CD4-positive, CD25-positive, alpha-beta regulatory T cell (primary cell): ENCODE measurements around the gene ENTPD1. TPM values are rescaled to one million over a fixed set of nuclear protein-coding genes. Genes with fewer than 3 reads are reported as not detected.
"Not testable (repeated sequence)": the region's sequence is repeated elsewhere in the genome, so short reads cannot be mapped to it uniquely, and the experiment has no call there.

ENCODE experiments used
- ATAC-seq, 2 donors: fragments of 150-1000 bp; cut with Tn5 transposase; one replicate each; pipeline ENCODE4 v1.10.0; 2021; ENCODE audit warnings: low read depth in 2 of 2, moderate number of reproducible peaks in 2 of 2, moderate library complexity in 1 of 2
- DNase-seq, 3 donors: peaks; one replicate each; pipeline versions ENCODE4 v3.0.0 to v3.0.0-alpha.2; 2012 to 2022; ENCODE audit warnings: mixed read lengths in 1 of 3
- H3K27ac ChIP-seq: one replicate; pipeline ENCODE4 v1.7.0; 2013; ENCODE audit warnings: mild to moderate bottlenecking, low read length; ENCODE audit not compliant: insufficient read depth, poor library complexity, severe bottlenecking
- H3K27me3 ChIP-seq: one replicate; pipeline ENCODE4 v1.7.0; 2013; ENCODE audit warnings: low read length; ENCODE audit not compliant: control insufficient read depth, insufficient read depth
- H3K36me3 ChIP-seq: one replicate; pipeline ENCODE4 v1.7.0; 2013; ENCODE audit warnings: mild to moderate bottlenecking, low read length, moderate library complexity; ENCODE audit not compliant: control insufficient read depth, insufficient read depth
- H3K4me1 ChIP-seq: 2 replicates; pipeline ENCODE4 v1.7.0; 2013; ENCODE audit warnings: mild to moderate bottlenecking, low read length; ENCODE audit not compliant: insufficient read depth, control insufficient read depth, poor library complexity, severe bottlenecking
- H3K4me3 ChIP-seq: one replicate; pipeline ENCODE4 v1.7.0; 2013; ENCODE audit warnings: low read depth, mild to moderate bottlenecking, low read length, moderate library complexity
- H3K9me3 ChIP-seq, 2 experiments: 1 replicate in 1 of 2; 2 replicates in 1 of 2; pipeline ENCODE4 v1.7.0; 2013; ENCODE audit warnings: low read length in 2 of 2, mild to moderate bottlenecking in 1 of 2, moderate library complexity in 1 of 2; ENCODE audit not compliant: control insufficient read depth in 2 of 2
- H3K27ac Mint-ChIP-seq, 3 donors: one replicate each; pipeline ENCODE4 v1.8.0; 2020 to 2022; ENCODE audit warnings: mild to moderate bottlenecking in 3 of 3, mixed read lengths in 3 of 3, moderate library complexity in 2 of 3
- H3K27me3 Mint-ChIP-seq: one replicate; pipeline ENCODE4 v1.8.0; 2022; ENCODE audit warnings: mild to moderate bottlenecking, mixed read lengths
- H3K36me3 Mint-ChIP-seq: one replicate; pipeline ENCODE4 v1.8.0; 2020; ENCODE audit warnings: mixed read lengths
- H3K4me1 Mint-ChIP-seq, 4 donors: one replicate each; pipeline ENCODE4 v1.8.0; 2020 to 2022; ENCODE audit warnings: mixed read lengths in 4 of 4, mild to moderate bottlenecking in 1 of 4
- H3K4me3 Mint-ChIP-seq, 4 donors: one replicate each; pipeline ENCODE4 v1.8.0; 2020 to 2022; ENCODE audit warnings: mild to moderate bottlenecking in 4 of 4, mixed read lengths in 4 of 4, moderate library complexity in 3 of 4
- H3K9me3 Mint-ChIP-seq, 7 donors: one replicate each; pipeline ENCODE4 v1.8.0; 2020 to 2022; ENCODE audit warnings: mixed read lengths in 7 of 7, mild to moderate bottlenecking in 3 of 7, moderate library complexity in 2 of 7
- polyA plus RNA-seq, 4 donors: library from polyadenylated mRNA; unstranded; fragments of 300-500 nt; fragmentation: Illumina TruSeq; gene quantifications; one replicate each; pipeline ENCODE4 v1.2.3, GENCODE V29; 2021
- total RNA-seq: library from RNA; stranded (reverse); gene quantifications from one replicate; pipeline ENCODE4 v1.2.3, GENCODE V29; 2022

ENTPD1 gene, protein sequence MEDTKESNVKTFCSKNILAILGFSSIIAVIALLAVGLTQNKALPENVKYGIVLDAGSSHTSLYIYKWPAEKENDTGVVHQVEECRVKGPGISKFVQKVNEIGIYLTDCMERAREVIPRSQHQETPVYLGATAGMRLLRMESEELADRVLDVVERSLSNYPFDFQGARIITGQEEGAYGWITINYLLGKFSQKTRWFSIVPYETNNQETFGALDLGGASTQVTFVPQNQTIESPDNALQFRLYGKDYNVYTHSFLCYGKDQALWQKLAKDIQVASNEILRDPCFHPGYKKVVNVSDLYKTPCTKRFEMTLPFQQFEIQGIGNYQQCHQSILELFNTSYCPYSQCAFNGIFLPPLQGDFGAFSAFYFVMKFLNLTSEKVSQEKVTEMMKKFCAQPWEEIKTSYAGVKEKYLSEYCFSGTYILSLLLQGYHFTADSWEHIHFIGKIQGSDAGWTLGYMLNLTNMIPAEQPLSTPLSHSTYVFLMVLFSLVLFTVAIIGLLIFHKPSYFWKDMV
- total RNA-seq (49.4 TPM), polyA plus RNA-seq (10 to 100 TPM in 3 of 4 donors, 1 to 10 TPM in 1; 3.5 to 38.3 (median 17.9) TPM)

DNA sequence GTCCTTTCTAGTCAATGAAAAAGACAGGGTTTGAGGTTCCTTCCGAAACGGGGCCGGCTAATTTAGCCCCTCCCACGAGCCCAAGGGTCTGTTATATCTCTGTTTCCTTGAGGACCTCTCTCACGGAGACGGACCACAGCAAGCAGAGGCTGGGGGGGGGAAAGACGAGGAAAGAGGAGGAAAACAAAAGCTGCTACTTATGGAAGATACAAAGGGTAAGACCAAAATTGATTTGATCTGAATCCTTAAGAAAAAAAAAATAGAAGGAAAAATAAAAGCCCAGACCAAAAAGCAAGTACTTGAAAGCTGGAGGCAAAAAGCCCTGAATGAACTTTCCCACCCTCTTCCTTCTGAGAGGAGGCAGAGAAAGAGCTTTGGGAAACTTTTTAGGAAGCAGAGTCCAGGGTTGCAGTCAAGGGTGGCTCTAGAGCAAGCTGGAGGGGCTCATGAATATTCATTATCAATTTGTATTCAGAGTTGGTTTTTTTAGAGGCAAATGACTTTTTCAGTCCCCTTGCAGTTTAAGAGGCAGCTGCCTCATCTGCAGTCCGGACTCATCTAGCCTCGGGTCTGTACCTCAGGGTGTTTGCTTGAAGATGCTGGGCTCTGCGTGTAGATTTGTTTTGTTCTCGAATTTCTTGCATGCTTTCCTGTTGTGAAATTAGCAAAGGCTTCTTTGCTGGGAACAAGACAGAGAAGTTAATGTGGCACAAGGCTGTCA is at the start of gene ENTPD1:
Gene ENTPD1 (plus strand): TSS at position 123 of the 721 bp plus-strand sequence. CDS start 77 bp downstream, at position 200.
- H3K4me3 Mint-ChIP-seq = peak within 1 kb of the TSS; percentile 79 to 97 (median 90)

DNA sequence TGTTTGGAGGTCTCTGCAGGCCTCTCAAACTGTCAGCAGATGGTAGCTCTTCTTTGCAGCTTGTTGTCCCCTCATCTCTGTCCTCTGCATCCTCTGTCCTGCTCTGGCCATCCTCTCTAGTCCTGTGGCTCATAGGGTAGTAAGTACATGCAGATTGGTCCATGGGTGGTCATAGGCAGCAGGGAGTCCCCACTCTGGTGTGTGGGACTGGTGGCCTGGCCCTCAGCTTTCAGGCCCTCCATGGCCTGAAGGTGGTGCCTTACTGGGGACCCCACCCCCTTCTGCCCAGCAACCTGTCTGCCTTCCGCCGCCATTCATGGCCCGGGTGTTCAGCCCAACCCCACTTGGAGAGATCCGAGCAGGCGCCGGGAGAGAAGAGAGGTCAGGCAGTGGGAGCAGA is 49.4 kb upstream of the ENTPD1 start:
- no peak overlapping the region for H3K27ac ChIP-seq
- ATAC-seq = no peak
- DNase-seq = no peak
- H3K4me1 ChIP-seq = no peaks in the 10 kb centered on the region
- H3K36me3 ChIP-seq = no peaks in the 10 kb centered on the region
- Mint-ChIP-seq H3K27me3 (peaks cover 4% of the 10 kb centered on the region), H3K27ac (no peak overlapping the region), H3K9me3 (peaks cover 0 to 1% (median 0%) of the 10 kb centered on the region in 7 donors), H3K4me1 (no peaks in the 10 kb centered on the region), H3K36me3 (no peaks in the 10 kb centered on the region), H3K4me3 (no peak overlapping the region)
- H3K27me3 ChIP-seq = no peaks in the 10 kb centered on the region
- H3K4me3 ChIP-seq = no peak overlapping the region
- H3K9me3 ChIP-seq = no peaks in the 10 kb centered on the region

More for the DNA sequence above, at the start of gene ENTPD1:
- H3K27ac Mint-ChIP-seq = peak within 1 kb of the TSS; percentile 70 to 94 (median 83)
- H3K4me1 Mint-ChIP-seq = peaks cover 4 to 42% (median 22%) of the 10 kb centered on the region in 4 donors
- peaks cover 30% of the 10 kb centered on the region for H3K4me1 ChIP-seq
- peaks cover 5% of the 10 kb centered on the region for H3K27me3 Mint-ChIP-seq
- peak in 1 of 2 donors; percentile 9 for ATAC-seq
- peaks cover 0 to 2% (median 0%) of the 10 kb centered on the region in 7 donors for H3K9me3 Mint-ChIP-seq
- H3K36me3 Mint-ChIP-seq = no peaks in the 10 kb centered on the region
- no peaks in the 10 kb centered on the region for H3K36me3 ChIP-seq
- peak in 1 of 3 donors; percentile 54 for DNase-seq
- H3K27me3 ChIP-seq = no peaks in the 10 kb centered on the region
- peak within 1 kb of the TSS; percentile 88 for H3K4me3 ChIP-seq
- peak within 1 kb of the TSS; percentile 72 for H3K27ac ChIP-seq
- H3K9me3 ChIP-seq = no peaks in the 10 kb centered on the region

DNA sequence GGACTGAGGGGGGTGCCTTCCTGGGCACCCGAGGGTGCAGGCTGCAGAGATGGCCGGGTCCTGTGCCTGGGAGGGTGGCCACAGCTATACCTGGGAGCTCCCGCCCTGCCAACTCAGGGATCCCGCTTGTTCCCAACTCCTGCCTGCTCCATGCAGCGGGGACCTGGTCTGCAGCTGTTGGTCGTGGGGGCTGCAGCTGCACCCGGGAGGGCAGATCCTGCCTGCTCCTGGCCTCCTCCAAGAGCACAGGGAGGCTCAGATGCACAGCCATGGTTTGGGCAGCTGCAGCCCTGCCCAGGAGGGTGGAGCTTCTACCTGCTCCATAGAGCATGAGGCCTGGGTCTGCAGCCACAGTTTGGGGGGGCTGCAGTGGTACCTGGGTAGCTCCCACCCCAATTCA is 49.0 kb upstream of the ENTPD1 start:
- H3K27ac ChIP-seq = no peak overlapping the region
- H3K36me3 Mint-ChIP-seq = no peaks in the 10 kb centered on the region
- no peak overlapping the region for H3K4me3 Mint-ChIP-seq
- H3K4me1 ChIP-seq = no peaks in the 10 kb centered on the region
- H3K27ac Mint-ChIP-seq = no peak overlapping the region
- no peaks in the 10 kb centered on the region for H3K4me1 Mint-ChIP-seq
- no peaks in the 10 kb centered on the region for H3K9me3 ChIP-seq
- no peaks in the 10 kb centered on the region for H3K27me3 ChIP-seq
- no peak overlapping the region for H3K4me3 ChIP-seq
- no peak for ATAC-seq
- H3K27me3 Mint-ChIP-seq = peaks cover 4% of the 10 kb centered on the region
- no peak for DNase-seq
- peaks cover 0 to 1% (median 0%) of the 10 kb centered on the region in 7 donors for H3K9me3 Mint-ChIP-seq
- no peaks in the 10 kb centered on the region for H3K36me3 ChIP-seq

DNA sequence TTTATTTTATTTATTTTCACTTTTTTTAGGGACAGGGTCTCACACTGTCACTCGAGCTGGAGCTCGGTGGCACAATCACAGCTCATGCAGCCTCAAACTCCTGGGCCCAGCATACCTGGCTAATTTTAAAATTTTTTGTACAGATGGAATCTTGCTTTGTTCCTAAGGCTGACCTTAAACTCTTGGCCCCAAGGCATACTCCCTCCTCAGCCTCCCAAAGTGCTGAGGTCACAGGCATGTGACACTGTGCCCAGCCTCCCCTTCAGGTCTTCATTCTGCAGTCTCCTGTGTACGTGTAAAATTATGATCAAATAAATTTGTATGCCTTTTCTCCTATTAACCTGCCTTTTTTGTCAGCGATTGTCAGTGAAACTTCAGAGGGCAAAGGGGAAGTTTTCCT is 44.5 kb upstream of the ENTPD1 start:
- Histone ChIP-seq H3K4me3 (no peak overlapping the region), H3K36me3 (no peaks in the 10 kb centered on the region), H3K27ac (no peak overlapping the region), H3K4me1 (no peaks in the 10 kb centered on the region), H3K27me3 (no peaks in the 10 kb centered on the region), H3K9me3 (no peaks in the 10 kb centered on the region)
- H3K27ac Mint-ChIP-seq = no peak overlapping the region
- H3K4me1 Mint-ChIP-seq = no peaks in the 10 kb centered on the region
- no peak overlapping the region for H3K4me3 Mint-ChIP-seq
- no peaks in the 10 kb centered on the region for H3K27me3 Mint-ChIP-seq
- no peaks in the 10 kb centered on the region for H3K36me3 Mint-ChIP-seq
- DNase-seq = no peak
- ATAC-seq = no peak
- H3K9me3 Mint-ChIP-seq = peaks cover 0 to under 1% (median 0%) of the 10 kb centered on the region in 7 donors

DNA sequence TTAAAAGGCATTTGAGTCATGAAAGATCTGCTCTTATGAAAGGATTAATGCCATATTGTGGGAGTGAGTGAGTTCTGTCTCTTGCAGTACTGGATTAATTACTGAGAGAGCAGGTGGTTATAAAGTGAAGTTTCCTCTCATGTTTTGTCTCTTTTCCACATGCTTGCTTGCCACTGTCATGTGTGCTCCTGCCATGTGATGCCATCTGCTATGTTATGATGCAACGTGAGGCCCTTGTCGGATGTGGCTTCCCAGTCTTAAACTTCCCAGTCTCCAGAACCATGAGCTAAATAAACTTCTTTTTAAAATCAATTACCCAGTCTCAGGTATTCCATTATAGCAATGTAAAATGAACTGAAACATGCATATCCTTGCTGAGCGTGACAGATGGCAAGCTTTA is 39.5 kb upstream of the ENTPD1 start:
- no peaks in the 10 kb centered on the region for H3K4me1 ChIP-seq
- no peaks in the 10 kb centered on the region for H3K9me3 ChIP-seq
- ATAC-seq (no peak), DNase-seq (no peak)
- peaks cover 4% of the 10 kb centered on the region for H3K27me3 Mint-ChIP-seq
- no peak overlapping the region for H3K4me3 ChIP-seq
- H3K27ac Mint-ChIP-seq = no peak overlapping the region
- no peaks in the 10 kb centered on the region for H3K36me3 Mint-ChIP-seq
- H3K4me3 Mint-ChIP-seq = no peak overlapping the region
- H3K27me3 ChIP-seq = no peaks in the 10 kb centered on the region
- H3K27ac ChIP-seq = no peak overlapping the region
- no peaks in the 10 kb centered on the region for H3K36me3 ChIP-seq
- no peaks in the 10 kb centered on the region for H3K9me3 Mint-ChIP-seq
- no peaks in the 10 kb centered on the region for H3K4me1 Mint-ChIP-seq

DNA sequence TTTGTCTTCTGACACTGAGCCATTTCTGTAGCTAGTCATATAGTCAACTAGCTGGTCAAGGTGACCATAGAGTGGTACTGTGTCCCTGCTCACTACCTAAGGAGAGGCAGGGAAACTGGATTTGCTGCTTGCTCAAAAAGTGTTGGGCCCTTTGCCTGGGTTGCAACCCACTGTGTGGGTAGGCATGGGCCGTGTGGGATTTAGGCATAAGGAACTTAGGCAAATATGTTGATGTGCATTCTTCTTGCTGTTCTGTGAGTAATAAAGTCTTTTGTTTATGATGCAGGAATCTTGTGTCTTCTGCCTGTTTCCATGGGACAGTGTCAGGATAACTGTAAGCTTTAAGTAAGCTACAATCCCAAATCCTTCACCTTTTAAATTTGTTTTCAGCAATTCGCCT is 39.1 kb upstream of the ENTPD1 start:
- Mint-ChIP-seq H3K9me3 (no peaks in the 10 kb centered on the region), H3K36me3 (no peaks in the 10 kb centered on the region), H3K4me3 (no peak overlapping the region), H3K27me3 (peaks cover 8% of the 10 kb centered on the region), H3K27ac (no peak overlapping the region), H3K4me1 (no peaks in the 10 kb centered on the region)
- Histone ChIP-seq H3K9me3 (no peaks in the 10 kb centered on the region), H3K27ac (no peak overlapping the region), H3K36me3 (no peaks in the 10 kb centered on the region), H3K4me1 (no peaks in the 10 kb centered on the region), H3K4me3 (no peak overlapping the region), H3K27me3 (no peaks in the 10 kb centered on the region)
- ATAC-seq = no peak
- no peak for DNase-seq

DNA sequence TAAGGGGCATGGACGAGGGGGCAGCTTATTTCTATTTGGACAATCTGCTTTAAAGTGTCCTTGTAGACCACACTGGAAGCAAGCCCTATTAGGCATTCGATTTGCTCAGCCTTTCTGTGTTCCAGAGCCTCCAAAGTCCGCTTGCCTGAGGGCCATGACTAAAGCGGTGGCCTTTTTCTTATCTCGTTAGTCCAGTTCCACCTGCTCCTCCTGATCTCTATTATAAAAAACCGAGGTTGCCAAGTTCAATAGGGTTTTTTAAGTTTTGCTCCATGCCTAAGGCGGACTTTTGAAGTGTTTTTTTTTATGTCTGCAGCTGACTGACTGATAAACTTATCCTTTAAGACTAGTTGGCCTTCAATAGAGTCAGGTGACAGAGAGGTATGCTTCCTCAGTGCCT is 35.2 kb upstream of the ENTPD1 start:
- H3K4me1 Mint-ChIP-seq, H3K27ac Mint-ChIP-seq, H3K9me3 Mint-ChIP-seq, H3K36me3 ChIP-seq, H3K4me3 Mint-ChIP-seq, H3K27me3 ChIP-seq, H3K27me3 Mint-ChIP-seq, H3K4me3 ChIP-seq, H3K9me3 ChIP-seq, H3K36me3 Mint-ChIP-seq, ATAC-seq, H3K27ac ChIP-seq, DNase-seq, H3K4me1 ChIP-seq: not testable (repeated sequence)
